HG03469 (cell line): ENCODE measurements around the gene CLDN9.

Source experiments
- ATAC-seq: cut with Tn5 transposase; IDR thresholded peaks from one replicate; pipeline ENCODE4 v1.9.1; 2021; ENCODE audit warnings: mild to moderate bottlenecking, moderate library complexity, moderate number of reproducible peaks; ENCODE audit not compliant: unreplicated experiment

The CLDN9 gene

DNA sequence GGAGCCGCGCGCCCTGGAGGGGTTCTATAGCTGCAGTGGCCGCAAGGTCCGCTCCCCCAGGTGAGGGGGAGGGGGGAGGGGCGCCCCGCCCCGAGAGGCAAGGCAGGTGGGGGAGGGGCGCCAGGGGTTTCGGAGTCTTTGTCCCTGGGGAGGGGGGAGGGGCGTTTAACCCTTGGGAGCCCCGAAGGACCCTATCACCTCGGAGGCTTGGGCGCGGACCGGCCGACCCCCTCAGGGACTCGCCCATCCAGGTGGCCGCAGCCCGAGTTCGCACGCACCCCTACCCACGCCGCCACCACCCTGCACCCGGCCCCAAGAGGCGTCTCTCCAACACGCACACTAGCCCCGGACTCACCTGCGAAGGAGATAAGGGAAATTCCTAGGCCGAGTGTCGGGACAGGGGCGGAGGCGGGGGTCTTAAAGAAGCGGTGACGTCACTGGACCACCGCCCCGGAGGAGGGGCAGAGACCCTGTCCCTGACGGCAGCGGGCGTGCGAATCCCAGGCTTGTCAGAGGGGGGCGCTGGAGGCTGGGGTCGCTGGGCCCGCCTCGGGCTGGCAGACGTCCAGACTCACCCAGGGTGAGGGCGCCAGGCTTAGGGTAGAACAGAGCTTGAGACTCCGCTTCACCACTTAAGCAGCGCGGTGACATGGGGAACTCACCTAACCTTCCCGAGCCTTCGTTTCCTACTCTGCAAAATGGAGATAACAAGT is 5.2 kb downstream of the CLDN9 start, which contains the start of gene CLDN6:
Gene CLDN6 (minus strand): TSS at position 390 of the 713 bp plus-strand sequence. CDS start 2,162 bp downstream, outside the sequence.
- ATAC-seq, result no peak

DNA sequence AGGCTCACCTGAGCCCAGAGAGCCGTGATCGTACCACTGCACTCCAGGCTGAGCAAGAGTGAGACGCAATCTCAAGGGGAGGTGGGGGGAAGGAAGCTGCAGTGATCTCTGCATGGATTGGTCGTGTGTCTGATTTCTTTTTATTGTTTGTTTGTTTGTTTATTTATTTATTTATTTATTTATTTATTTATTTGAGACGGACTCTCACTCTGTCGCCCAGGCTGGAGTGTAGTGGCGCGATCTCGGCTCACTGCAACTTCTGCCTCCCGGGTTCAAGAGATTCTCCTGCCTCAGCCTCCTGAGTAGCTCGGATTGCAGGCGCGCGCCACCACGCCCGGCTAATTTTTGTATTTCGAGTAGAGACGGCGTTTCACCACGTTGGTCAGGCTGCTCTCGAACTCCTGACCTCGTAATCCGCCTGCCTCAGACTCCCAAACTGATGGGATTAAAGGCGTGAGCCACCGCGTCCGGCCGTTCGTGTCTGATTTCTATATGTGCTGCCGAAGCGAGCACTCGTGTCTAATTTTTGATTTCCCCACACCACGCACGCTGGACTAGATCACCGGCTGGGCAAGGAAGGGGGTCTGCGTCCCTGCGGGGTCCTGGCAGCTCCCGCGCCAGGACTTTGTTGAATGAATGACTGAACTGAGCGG is 7.0 kb downstream of the CLDN9 start:
- ATAC-seq, result no peak

DNA sequence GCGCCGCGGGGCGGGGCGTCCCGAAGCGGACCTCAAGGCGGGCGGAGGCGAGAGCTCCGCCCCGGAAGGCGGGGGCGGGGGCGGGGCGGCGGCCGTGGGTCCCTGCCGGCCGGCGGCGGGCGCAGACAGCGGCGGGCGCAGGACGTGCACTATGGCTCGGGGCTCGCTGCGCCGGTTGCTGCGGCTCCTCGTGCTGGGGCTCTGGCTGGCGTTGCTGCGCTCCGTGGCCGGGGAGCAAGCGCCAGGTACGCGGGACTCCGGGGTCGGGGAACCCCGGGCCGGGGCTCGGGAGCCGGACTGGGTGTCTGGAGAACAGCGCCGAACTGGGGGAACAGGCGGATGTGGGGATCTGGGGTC is 7.5 kb downstream of the CLDN9 start, which contains the start of gene TNFRSF12A:
Gene TNFRSF12A (plus strand): TSS at position 122 of the 357 bp plus-strand sequence. CDS start 30 bp downstream, at position 152.
- no peak for ATAC-seq

DNA sequence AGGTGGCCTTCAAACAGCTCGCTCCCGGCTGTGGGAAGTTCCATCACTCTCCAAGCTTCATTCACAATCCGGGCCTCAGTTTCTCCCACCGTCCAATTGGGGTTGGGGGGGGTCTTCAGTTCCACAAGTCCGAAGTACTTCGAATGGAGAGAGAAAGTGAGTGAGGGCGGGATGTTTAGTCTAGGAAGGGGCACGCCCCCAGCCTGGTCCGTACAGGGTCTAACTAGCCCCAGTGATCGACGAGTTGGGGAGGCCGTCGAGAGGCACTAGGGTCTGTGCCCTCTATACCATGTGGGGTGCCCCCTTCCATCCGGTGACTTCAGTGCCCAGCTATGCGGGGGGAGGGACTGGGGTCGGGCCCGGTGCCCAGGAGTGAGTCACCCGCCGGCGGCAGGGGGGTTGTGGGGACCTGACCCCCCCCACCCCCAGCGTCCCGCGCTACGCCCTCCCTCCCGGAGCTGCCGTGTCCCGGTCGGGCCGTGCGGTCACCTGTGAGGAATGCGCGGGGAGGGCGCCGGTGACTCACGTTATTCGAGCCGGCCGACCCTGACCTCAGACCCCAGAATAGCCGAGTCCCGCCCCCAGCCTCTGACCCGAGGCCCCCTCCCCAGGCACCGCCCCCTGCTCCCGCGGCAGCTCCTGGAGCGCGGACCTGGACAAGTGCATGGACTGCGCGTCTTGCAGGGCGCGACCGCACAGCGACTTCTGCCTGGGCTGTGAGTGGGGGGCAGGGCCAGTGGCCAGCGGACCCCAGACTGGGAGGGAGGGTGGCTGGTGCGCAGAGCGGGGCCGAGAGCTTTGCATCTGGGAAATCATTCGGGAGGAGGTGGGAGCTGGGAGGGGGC is 8.1 kb downstream of the CLDN9 start:
- ATAC-seq, result no peak

DNA sequence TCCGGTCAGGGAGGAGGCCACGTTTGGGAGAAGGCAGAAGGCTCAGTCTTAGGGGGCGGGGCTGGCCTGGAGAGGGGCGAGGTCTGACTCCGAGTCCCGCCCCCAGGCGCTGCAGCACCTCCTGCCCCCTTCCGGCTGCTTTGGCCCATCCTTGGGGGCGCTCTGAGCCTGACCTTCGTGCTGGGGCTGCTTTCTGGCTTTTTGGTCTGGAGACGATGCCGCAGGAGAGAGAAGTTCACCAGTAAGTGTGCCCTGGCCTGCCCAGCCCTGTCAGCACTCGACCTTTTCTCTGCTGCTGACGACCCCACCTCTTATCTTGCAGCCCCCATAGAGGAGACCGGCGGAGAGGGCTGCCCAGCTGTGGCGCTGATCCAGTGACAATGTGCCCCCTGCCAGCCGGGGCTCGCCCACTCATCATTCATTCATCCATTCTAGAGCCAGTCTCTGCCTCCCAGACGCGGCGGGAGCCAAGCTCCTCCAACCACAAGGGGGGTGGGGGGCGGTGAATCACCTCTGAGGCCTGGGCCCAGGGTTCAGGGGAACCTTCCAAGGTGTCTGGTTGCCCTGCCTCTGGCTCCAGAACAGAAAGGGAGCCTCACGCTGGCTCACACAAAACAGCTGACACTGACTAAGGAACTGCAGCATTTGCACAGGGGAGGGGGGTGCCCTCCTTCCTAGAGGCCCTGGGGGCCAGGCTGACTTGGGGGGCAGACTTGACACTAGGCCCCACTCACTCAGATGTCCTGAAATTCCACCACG is 8.9 kb downstream of the CLDN9 start:
- ATAC-seq, result no peak

DNA sequence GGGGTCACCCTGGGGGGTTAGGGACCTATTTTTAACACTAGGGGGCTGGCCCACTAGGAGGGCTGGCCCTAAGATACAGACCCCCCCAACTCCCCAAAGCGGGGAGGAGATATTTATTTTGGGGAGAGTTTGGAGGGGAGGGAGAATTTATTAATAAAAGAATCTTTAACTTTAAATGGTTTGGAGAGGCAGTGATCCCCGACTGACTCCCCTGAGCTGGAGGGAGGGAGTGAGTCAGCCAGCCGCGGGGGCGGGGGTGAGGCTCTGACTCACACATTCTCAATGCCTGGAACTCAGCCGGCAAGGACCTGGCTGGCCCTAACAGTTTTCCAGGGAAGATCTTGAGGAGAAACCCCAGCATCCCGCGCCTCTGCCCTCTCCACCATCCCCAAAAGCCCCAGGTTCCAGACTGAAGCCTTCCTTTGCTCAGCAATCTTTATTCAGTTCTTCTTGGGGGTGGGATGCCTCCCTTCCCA is 9.5 kb downstream of the CLDN9 start:
- no peak for ATAC-seq

DNA sequence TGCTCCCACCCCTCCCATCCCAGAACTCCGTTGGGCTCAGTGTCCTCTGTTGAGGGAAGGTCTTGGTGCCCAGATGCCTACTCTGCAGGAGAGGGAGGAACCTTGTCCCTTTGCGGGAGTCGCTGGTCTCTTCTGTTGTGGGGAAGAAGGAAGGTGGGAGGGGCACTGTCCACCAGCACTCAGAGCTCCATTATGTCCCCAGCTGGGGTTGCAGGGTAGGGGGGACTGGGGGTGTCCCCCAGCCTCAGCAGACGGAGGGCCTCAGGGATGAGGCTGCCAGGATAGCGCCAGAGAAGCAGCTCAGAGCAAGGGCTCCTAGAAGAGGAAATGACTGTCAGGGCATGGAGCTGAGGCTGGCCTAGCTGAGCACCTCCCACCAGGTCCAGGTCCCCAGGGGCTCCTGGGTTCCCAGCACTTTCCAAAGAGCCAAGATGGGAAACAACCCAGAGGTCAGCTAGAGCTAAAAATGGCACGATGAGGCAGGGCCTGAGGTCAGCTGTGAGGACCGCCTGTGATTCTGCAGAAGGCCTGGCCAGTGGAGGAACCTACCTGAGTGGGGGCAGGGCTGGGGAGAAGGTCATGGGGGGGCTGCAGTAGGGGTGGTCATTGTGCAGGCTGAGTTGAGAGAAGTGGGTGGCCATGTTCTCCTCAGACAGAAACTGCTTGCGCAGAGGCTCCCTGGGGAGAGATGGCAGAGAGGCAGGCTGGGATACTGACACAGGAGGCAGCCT is 10.1 kb downstream of the CLDN9 start:
- no peak for ATAC-seq

DNA sequence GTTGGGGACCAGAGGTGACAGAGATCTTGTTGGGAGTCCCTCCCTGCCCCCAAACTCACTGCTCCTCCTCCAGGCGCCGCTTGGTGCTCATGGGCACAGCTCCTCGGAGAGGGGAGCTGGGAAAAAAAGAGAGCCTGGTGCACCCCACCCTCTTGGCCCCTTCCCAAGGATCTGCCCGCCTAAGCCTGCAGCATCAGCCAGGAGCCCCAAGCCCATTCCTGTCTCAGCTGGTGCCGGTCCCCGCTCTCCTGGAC is 10.6 kb downstream of the CLDN9 start:
- ATAC-seq, result no peak

DNA sequence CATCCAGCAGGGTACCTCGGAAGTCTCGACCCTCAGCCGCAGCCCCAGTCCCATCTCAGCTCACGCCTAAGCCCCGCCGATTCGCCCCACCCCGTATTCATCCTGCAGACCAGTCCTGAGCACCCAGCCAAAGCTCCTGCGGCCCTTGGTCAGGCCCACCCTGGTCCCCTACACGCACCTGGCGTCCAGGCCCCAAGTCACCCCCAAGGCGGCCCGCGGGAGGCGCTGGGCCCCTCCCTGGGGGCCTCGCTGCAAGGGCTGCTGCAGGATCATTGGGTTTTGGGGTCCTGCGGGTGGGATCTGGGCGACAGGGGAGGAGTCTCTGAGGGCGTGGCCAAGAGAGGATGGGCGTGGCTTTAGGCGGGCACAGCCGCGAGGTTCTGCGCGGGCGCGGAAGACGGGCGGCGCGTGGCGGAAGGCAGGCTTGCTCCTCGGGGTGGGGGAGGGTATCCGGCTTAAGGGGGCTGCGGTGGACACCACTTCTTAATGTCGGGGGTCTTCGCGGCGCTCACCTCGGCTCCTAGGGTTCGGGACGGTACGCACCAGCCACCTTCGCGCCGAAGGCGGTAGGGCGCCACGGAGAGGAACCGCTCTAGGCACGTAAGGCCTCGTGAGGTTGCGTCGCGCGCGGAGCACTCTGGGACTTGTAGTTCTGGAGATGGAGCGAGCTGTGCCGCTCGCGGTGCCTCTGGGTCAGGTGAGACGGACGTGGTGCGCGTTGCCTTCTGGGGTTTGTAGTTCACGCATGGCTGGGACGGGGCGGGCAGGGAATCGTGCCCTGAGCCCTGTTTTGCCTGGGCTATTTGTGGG is 11.2 kb downstream of the CLDN9 start, which contains the start of the genes HCFC1R1 and THOC6:
Gene HCFC1R1 (minus strand): TSS at position 274 of the 810 bp plus-strand sequence. CDS start 1 bp downstream, at position 273.
Gene THOC6 (plus strand): TSS at position 367 of the 810 bp plus-strand sequence. CDS start 292 bp downstream, at position 659.
- peak; percentile 68 for ATAC-seq

DNA sequence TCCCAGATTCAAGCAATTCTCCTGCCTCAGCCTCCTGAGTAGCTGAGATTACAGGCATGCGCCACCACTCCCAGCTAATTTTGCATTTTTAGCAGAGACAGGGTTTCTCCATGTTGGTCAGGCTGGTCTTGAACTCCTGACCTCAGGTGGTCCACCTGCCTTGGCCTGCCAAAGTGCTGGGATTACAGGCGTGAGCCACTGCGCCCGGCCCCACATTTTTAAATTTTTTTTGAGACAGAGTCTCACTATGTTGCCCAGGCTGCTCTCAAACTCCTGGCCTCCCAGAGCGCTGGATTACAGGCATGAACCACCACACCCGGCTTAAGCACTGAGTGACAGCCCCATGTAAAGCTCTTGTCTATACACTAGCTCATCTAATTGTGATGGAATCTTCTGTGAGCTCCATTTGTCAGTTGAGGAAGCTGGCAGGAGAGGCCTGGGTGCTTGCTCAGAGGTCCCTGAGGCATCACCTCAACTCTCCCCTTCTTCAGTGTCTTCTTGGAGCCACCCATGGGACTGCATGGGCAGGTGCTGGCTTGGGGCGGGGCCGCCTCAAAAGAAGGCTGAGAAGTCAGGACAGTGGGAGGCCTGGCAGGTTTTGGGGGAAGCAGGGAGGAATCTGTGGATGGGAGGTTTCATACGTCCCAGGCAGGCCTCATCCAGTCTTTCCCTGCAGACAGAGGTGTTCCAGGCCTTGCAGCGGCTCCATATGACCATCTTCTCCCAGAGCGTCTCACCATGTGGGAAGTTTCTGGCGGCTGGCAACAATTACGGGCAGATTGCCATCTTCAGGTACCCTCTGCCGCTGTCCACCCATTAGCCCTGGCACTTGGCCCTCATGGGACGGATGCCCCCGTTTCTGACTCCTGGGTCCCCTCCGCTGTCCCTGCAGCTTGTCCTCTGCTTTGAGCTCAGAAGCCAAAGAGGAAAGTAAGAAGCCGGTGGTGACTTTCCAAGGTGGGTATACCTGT is 12.6 kb downstream of the CLDN9 start:
- no peak for ATAC-seq

DNA sequence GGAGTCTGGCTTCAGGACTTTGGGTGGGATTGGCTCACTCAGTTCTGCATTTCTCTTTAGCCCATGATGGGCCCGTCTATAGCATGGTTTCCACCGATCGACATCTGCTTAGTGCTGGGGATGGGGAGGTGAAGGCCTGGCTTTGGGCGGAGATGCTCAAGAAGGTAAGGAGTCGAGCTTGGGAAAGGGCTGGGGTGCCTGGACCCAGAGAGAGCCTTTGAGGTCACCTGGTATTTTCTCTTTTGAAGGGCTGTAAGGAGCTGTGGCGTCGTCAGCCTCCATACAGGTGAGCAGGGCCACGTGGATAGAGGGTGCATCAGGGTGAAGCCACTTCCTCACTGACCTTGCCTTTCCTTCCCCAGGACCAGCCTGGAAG is 13.3 kb downstream of the CLDN9 start:
- no peak for ATAC-seq

DNA sequence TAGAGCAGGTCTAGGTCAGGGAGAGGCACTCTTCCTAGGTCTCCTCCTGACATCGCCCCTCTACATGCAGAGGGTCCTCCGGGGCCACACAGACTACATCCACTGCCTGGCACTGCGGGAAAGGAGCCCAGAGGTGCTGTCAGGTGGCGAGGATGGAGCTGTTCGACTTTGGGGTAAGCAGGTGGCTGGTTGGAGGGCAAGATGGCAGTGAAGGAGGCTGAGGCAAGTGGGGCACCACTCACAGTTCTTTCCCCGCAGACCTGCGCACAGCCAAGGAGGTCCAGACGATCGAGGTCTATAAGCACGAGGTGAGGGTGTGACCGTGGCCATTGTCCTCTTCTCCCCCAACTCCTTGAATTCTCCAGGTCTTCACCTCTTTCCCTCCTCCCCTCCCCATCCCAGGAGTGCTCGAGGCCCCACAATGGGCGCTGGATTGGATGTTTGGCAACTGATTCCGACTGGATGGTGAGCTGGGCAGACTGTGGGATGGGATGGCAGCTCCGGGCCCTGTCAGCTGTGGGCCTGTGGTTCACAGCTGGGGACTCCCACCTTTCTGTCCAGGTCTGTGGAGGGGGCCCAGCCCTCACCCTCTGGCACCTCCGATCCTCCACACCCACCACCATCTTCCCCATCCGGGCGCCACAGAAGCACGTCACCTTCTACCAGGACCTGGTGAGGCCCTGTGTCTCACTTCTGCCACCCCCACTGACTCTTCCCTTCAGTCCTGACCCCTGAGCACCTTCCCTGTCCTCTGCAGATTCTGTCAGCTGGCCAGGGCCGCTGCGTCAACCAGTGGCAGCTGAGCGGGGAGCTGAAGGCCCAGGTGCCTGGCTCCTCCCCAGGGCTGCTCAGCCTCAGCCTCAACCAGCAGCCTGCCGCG is 14.1 kb downstream of the CLDN9 start:
- ATAC-seq, result no peak

DNA sequence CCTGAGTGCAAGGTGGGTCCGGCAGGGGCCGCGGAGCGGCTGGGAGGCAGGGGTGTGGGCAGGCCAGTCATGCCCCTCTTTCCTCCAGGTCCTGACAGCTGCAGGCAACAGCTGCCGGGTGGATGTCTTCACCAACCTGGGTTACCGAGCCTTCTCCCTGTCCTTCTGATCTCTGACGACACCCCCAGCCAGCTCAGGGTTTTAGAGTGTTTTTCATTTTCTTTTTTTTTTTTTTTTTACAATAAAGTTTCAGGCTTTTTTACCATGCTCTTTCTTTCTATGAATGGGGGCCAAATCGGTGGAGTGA is 14.7 kb downstream of the CLDN9 start:
- no peak for ATAC-seq

DNA sequence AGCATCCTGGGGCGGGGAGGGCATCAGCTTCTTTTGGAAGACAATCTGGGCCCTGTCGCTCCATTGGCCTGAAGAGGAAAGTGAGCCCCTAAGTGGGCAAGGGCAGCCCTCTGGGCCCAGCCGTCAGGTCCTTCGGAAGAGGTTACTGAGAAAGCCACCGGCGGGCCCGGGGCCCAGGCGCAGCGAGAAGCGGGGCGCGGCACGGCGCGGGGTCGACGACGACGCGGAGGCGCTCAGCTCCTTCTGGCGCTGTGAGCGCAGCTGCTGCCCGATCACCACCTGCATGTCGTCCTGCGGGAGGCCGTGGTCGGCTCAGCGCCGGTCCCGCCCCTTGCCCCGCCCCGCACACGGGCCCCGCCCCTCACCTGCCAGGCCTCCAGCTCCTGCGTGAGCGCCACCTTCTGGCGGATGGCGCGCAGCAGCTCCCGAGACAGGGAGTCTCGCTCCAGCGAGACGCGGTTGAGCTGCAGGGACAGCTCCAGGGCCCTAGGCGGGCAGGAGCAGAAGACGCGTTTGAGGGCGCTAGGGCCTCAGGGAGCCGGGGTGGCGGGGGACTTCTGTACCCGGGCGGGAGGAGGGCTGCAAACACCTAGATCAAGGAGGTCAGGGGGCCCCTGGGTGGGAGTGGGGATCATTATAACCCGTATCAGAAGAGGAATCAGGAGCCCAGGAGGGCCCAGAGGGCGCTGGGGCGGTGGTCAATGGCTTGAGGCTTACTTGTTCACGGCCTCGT is 15.4 kb downstream of the CLDN9 start:
- no peak for ATAC-seq

DNA sequence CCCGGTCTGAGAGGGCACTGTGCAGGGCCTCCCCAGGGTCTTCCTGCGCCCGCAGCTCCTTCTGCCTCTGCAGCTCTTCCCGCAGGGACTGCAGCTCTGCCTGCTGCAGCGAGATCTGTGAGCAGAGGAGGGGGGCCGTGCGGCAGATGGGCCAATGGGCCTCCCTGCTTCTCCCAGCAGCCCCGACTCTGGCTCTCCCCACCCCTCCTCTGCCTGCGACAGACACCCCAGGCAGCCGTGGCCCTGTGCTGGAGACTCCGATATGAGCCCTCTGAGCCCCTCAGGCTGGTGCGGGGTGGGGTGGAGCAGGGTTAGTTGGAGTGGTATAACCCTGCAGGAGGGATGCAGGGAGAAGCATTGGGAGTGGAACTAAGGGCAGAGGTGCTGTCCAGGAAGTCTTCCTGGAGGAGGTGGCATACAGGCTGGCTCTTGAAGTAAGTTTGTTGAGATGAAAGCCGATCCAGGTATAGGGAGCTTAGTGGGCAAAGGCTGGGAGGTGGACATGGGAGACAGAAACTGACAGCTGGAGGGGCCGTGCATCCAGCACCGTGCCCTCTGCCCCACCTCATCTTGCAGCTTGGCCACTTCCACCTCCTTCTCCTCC is 16.1 kb downstream of the CLDN9 start:
- ATAC-seq, result no peak
